Body of pancreas (tissue), 4 donors: ENCODE measurements around the gene MICU1.

Source experiments
- POLR2A ChIP-seq, 3 donors: fragments of 450-650 bp; IDR thresholded peaks; one replicate each; pipeline ENCODE4 v1.6.1; 2016; ENCODE audit warnings: antibody characterized with exemption in 3 of 3, mild to moderate bottlenecking in 2 of 3
- TF ChIP-seq, protein P1 (sequence below), 7 experiments: fragments of 450-650 bp in 4 of 7; fragments of 200-600 bp in 3 of 7; sonication (generic) in 3 of 7; IDR thresholded peaks; one replicate each; pipeline ENCODE4 v1.5.1; 2016 to 2019; ENCODE audit warnings: antibody characterized with exemption in 7 of 7

DNA sequence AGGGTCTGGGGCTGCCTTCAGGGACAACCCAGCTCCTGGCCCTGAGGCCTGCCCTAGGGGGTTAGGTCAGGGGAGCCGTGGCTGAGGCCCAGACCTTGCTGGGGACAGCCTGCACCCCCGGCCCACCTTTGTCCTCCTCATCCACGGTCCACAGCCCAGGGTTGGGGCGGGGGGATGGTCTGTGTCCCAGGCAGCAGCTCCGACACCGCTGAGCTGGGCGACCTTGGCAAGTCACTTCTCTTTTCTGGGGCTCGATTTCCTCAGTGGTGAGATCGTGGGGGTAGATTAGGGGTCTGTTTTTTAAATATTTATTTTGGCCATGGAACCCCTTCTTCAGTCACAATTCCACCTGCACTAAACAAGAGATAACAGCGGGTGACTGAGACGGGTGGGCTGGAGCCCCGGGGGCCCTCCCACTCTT, 302.1 kb downstream of the MICU1 start:
- TF ChIP-seq, protein P1, sequence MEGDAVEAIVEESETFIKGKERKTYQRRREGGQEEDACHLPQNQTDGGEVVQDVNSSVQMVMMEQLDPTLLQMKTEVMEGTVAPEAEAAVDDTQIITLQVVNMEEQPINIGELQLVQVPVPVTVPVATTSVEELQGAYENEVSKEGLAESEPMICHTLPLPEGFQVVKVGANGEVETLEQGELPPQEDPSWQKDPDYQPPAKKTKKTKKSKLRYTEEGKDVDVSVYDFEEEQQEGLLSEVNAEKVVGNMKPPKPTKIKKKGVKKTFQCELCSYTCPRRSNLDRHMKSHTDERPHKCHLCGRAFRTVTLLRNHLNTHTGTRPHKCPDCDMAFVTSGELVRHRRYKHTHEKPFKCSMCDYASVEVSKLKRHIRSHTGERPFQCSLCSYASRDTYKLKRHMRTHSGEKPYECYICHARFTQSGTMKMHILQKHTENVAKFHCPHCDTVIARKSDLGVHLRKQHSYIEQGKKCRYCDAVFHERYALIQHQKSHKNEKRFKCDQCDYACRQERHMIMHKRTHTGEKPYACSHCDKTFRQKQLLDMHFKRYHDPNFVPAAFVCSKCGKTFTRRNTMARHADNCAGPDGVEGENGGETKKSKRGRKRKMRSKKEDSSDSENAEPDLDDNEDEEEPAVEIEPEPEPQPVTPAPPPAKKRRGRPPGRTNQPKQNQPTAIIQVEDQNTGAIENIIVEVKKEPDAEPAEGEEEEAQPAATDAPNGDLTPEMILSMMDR (IDR thresholded peaks at IDR 0.05): no peak
- no peak for TF ChIP-seq POLR2A (IDR thresholded peaks at IDR 0.05)
